Measurements from ENCODE around the gene ZNF337. TPM values are rescaled to one million over a fixed set of nuclear protein-coding genes. Genes with fewer than 3 reads are reported as not detected.

ZNF337 gene
- total RNA-seq, 1 donor from 2014 or later, result 15.6 TPM

DNA sequence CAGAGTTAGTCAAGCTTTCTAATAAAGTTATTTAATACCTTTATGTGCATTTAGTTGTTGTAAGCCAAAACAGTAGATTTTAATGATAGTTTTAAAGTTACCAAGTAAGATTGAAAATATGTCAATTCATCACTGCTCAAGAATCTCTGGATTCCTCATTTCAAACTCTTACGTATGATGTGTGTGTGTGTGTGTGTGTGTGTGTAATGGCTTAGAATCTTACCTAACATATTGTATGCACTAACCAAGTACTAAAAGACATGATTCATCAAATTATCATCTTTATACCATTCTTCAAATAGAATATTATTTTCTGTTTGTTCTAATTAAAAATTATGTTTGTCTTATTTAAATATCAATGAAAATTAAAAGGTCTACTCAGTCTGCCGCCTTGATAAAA, 41.5 kb upstream of the ZNF337 start:
- no peaks in the 10 kb centered on the region for H3K9me3 ChIP-seq (ENCODE audit: insufficient read depth, low read depth, low read length)
- H3K36me3 ChIP-seq (ENCODE audit: insufficient read depth, low read length), result no peaks in the 10 kb centered on the region
- H3K9me3 Mint-ChIP-seq (ENCODE audit: unreplicated experiment), result no peaks in the 10 kb centered on the region
- no peak for FAIRE-seq
- no peak overlapping the region for H3K4me3 Mint-ChIP-seq (ENCODE audit: unreplicated experiment)
- no peak overlapping the region for H2AFZ ChIP-seq (ENCODE audit: low read depth, low read length)
- DNase-seq (ENCODE audit: low read depth), result peak; percentile 13
- H3K4me2 ChIP-seq (ENCODE audit: low read length), result no peak overlapping the region
- H3K27me3 ChIP-seq (ENCODE audit: insufficient read depth, low read length), result no peaks in the 10 kb centered on the region
- no peak overlapping the region for H3K4me3 ChIP-seq (ENCODE audit: insufficient read depth, low read depth, low read length)
- no peaks in the 10 kb centered on the region for H3K4me1 ChIP-seq (ENCODE audit: insufficient read depth, low read length)
- TF ChIP-seq EZH2 (IDR thresholded peaks at IDR 0.05; ENCODE audit: insufficient read depth, low read length), result no peak
- TF ChIP-seq, protein P1, sequence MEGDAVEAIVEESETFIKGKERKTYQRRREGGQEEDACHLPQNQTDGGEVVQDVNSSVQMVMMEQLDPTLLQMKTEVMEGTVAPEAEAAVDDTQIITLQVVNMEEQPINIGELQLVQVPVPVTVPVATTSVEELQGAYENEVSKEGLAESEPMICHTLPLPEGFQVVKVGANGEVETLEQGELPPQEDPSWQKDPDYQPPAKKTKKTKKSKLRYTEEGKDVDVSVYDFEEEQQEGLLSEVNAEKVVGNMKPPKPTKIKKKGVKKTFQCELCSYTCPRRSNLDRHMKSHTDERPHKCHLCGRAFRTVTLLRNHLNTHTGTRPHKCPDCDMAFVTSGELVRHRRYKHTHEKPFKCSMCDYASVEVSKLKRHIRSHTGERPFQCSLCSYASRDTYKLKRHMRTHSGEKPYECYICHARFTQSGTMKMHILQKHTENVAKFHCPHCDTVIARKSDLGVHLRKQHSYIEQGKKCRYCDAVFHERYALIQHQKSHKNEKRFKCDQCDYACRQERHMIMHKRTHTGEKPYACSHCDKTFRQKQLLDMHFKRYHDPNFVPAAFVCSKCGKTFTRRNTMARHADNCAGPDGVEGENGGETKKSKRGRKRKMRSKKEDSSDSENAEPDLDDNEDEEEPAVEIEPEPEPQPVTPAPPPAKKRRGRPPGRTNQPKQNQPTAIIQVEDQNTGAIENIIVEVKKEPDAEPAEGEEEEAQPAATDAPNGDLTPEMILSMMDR (IDR thresholded peaks at IDR 0.05; ENCODE audit: insufficient read depth, low read depth, low read length), result no peak
- no peaks in the 10 kb centered on the region for H4K20me1 ChIP-seq (ENCODE audit: insufficient read depth, low read length)
- H3K4me1 Mint-ChIP-seq (ENCODE audit: low read depth, unreplicated experiment), result peaks cover 5% of the 10 kb centered on the region
- H3K79me2 ChIP-seq (ENCODE audit: insufficient read depth, low read length), result no peaks in the 10 kb centered on the region
- H3K27ac ChIP-seq (ENCODE audit: low read depth, low read length), result no peak overlapping the region
- H3K27me3 Mint-ChIP-seq (ENCODE audit: low read depth, unreplicated experiment), result no peaks in the 10 kb centered on the region
- no peak overlapping the region for H3K27ac Mint-ChIP-seq (ENCODE audit: unreplicated experiment)
- peaks cover 5% of the 10 kb centered on the region for H3K36me3 Mint-ChIP-seq (ENCODE audit: low read depth, unreplicated experiment)
- H3K9ac ChIP-seq (ENCODE audit: low read length), result no peak overlapping the region

DNA sequence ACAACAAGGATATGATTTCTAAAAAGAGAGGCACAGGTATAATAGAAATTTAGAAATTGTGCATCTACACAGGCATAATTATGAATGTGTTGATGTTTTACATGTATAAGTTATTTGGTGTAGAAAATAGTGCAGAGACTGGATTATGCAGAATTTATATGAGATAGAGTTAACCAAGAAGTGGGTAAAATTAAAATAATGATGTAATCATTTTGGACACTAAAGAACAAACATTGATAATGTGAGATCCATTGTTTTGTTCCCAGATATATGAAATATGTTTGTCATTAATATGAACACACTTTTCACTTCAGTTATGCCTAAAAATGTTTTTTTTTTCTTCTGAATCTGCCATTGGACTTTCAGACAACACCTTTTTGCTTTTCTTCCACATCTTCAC, 37.2 kb upstream of the ZNF337 start:
- no peaks in the 10 kb centered on the region for H3K4me1 ChIP-seq (ENCODE audit: insufficient read depth, low read length)
- no peaks in the 10 kb centered on the region for H3K9me3 ChIP-seq (ENCODE audit: insufficient read depth, low read depth, low read length)
- no peak overlapping the region for H3K4me3 Mint-ChIP-seq (ENCODE audit: unreplicated experiment)
- no peaks in the 10 kb centered on the region for H3K27me3 Mint-ChIP-seq (ENCODE audit: low read depth, unreplicated experiment)
- no peak overlapping the region for H3K4me2 ChIP-seq (ENCODE audit: low read length)
- DNase-seq (ENCODE audit: low read depth) (no peak), FAIRE-seq (no peak)
- H3K36me3 ChIP-seq (ENCODE audit: insufficient read depth, low read length), result no peaks in the 10 kb centered on the region
- H3K27me3 ChIP-seq (ENCODE audit: insufficient read depth, low read length), result no peaks in the 10 kb centered on the region
- no peaks in the 10 kb centered on the region for H3K79me2 ChIP-seq (ENCODE audit: insufficient read depth, low read length)
- H3K9me3 Mint-ChIP-seq (ENCODE audit: unreplicated experiment), result peaks cover 2% of the 10 kb centered on the region
- no peak overlapping the region for H3K9ac ChIP-seq (ENCODE audit: low read length)
- no peak overlapping the region for H3K27ac ChIP-seq (ENCODE audit: low read depth, low read length)
- H3K4me3 ChIP-seq (ENCODE audit: insufficient read depth, low read depth, low read length), result no peak overlapping the region
- no peaks in the 10 kb centered on the region for H3K36me3 Mint-ChIP-seq (ENCODE audit: low read depth, unreplicated experiment)
- no peak overlapping the region for H3K27ac Mint-ChIP-seq (ENCODE audit: unreplicated experiment)
- H3K4me1 Mint-ChIP-seq (ENCODE audit: low read depth, unreplicated experiment), result no peaks in the 10 kb centered on the region
- H4K20me1 ChIP-seq (ENCODE audit: insufficient read depth, low read length), result no peaks in the 10 kb centered on the region
- TF ChIP-seq, protein P1 (IDR thresholded peaks at IDR 0.05; ENCODE audit: insufficient read depth, low read depth, low read length), result no peak
- no peak for TF ChIP-seq EZH2 (IDR thresholded peaks at IDR 0.05; ENCODE audit: insufficient read depth, low read length)
- H2AFZ ChIP-seq (ENCODE audit: low read depth, low read length), result no peak overlapping the region

DNA sequence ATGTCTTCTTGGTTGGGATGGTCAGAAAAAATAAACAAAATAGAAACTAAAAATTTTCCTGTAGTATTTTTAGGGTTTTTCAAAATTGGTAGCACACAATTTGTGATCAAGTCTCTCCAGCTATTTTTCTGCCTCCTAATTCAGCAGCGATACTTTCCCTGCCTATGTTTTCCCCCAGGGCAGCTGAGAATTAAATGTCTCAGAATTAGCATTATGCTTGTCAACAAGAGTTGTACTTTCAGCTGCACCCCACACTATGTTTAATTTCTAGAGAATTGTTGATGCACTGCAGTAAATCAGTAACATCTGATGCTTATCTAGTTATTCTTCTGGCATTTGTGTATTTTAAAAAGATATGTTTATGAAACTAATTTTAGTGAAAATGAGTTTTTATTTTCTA, 34.2 kb upstream of the ZNF337 start:
- H3K4me2 ChIP-seq (ENCODE audit: low read length), result no peak overlapping the region
- no peak overlapping the region for H2AFZ ChIP-seq (ENCODE audit: low read depth, low read length)
- DNase-seq (ENCODE audit: low read depth) (no peak), FAIRE-seq (no peak)
- no peak overlapping the region for H3K27ac ChIP-seq (ENCODE audit: low read depth, low read length)
- H3K27me3 ChIP-seq (ENCODE audit: insufficient read depth, low read length), result no peaks in the 10 kb centered on the region
- peaks cover 11% of the 10 kb centered on the region for H3K9me3 Mint-ChIP-seq (ENCODE audit: unreplicated experiment)
- H3K4me3 Mint-ChIP-seq (ENCODE audit: unreplicated experiment), result no peak overlapping the region
- no peaks in the 10 kb centered on the region for H3K9me3 ChIP-seq (ENCODE audit: insufficient read depth, low read depth, low read length)
- H3K4me1 Mint-ChIP-seq (ENCODE audit: low read depth, unreplicated experiment), result no peaks in the 10 kb centered on the region
- H3K4me1 ChIP-seq (ENCODE audit: insufficient read depth, low read length), result no peaks in the 10 kb centered on the region
- H3K36me3 ChIP-seq (ENCODE audit: insufficient read depth, low read length), result no peaks in the 10 kb centered on the region
- no peaks in the 10 kb centered on the region for H4K20me1 ChIP-seq (ENCODE audit: insufficient read depth, low read length)
- no peak overlapping the region for H3K27ac Mint-ChIP-seq (ENCODE audit: unreplicated experiment)
- H3K9ac ChIP-seq (ENCODE audit: low read length), result no peak overlapping the region
- no peaks in the 10 kb centered on the region for H3K27me3 Mint-ChIP-seq (ENCODE audit: low read depth, unreplicated experiment)
- peaks cover 10% of the 10 kb centered on the region for H3K36me3 Mint-ChIP-seq (ENCODE audit: low read depth, unreplicated experiment)
- H3K4me3 ChIP-seq (ENCODE audit: insufficient read depth, low read depth, low read length), result no peak overlapping the region
- H3K79me2 ChIP-seq (ENCODE audit: insufficient read depth, low read length), result no peaks in the 10 kb centered on the region
- TF ChIP-seq, protein P1 (IDR thresholded peaks at IDR 0.05; ENCODE audit: insufficient read depth, low read depth, low read length), result no peak
